ENCODE results near the gene DMRT1. TPM values are rescaled to one million over a fixed set of nuclear protein-coding genes. Genes with fewer than 3 reads are reported as not detected.

DMRT1 gene
- polyA plus RNA-seq, 4 donors = 0.05 TPM; not detected in 3

DNA sequence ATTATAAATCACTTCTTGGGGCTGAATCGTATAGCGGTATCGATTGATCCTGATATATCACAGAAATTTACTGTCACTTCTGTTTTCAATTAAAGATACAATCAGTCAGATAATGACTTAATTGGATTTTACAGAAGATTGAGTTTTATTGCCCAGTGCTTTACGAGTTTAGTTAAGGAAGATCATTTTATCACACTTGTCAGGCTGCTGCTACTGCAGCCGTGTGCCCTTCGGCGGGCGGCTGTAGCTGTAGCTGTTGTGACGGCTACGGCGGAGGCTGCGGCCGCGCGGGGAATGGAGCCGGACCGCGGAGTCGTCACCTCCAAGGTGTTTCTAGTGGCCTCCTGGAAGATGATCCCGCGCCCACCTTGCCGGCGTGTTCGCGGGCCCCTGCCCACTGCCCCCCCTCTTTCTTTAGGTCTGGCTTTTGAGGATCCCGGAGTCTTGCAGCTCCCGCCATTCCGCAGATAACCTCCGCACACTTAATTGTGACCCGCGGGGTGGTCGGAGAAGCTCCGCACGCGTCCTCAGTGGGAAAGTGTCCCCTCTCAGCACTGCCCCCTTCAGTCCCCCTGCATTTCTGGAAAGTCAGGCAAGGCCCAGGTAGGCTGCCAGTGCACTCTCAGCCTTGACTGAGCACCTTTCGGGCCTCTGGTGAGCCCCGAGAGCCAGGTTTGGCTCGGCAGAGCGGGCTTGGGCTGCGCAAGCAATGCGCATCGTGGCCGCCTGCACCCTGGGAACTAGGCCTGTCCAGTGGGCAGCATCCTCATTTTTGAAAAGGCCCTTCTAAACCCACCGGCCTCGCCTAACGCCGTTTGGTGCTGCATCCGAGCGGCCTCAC lies 128.0 kb downstream of the DMRT1 start:
- DNase-seq (ENCODE audit: low read depth in 4 of 4, low spot score in 3 of 4) = no peak

DNA sequence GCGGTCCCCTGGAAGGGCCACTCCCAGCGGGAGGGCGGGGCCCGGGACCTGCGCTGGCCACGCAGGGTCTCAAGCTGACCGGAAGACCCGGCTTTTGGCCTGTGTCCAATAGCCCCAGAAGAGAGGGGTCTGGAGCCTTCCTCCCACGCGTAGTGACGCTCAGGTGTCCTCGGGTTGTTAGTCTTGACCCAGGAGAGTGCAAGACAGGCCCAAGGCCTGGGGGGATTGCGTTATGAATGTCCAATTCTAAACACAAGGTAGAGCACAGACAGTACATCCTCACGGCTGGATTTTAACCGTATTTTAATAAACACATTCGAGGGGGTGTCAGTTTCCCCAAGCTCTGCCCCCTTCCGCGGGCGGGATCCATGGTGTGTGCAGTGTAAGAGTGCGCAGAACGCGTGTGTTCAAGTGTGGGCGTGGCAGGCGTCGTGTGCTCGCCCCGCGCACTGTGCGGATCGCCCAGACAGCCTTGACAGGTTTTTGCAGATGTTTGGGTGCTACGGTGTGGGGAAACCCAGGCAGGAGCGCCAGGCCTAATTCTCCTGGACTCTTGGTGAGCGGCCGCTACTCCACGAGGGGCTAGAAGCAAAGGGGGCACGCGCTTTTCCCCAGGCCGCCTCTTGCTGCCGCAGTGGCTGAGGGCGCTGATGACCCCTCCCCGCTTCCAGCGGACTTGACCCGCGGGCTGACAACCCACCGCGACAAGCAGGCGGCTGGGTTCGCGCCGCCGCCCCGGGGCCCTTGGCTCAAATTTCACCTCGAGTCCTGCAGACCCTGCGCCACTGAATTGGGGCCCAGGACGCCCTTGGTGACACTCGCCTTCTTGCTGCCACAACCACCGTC lies 128.9 kb downstream of the DMRT1 start:
- no peak for DNase-seq (ENCODE audit: low read depth in 4 of 4, low spot score in 3 of 4)

DNA sequence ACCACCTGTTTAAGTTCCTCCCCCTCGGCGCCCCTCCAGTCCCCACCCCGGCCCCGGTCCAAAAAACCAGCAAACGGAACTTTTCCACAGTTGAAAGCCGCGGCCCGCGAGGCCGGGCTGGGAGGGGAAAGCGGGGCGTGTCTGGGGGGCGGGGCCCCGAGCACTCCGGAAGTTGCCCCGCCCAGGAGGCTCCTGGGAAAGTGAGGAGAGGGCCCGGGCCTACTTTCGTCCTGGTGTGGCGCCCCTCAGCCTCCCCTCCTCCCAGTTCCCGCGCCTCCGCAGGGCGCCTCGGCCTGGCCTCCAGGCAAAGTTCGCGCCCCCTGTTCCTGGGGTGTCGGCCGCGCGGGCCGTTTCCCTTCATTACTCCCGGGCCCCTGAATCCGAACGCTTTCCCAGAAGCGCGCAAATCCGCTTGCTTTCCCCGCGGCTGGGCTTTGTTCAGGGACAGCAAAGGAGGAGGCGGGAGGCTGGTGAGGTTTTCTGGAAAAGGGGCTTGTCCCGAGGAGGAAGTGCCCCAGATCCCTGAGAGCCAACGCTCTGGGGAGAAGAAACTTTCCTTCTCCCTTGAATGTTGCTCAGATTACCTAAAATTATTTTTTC lies 130.5 kb downstream of the DMRT1 start:
- no peak for DNase-seq (ENCODE audit: low read depth in 4 of 4, low spot score in 3 of 4)

DNA sequence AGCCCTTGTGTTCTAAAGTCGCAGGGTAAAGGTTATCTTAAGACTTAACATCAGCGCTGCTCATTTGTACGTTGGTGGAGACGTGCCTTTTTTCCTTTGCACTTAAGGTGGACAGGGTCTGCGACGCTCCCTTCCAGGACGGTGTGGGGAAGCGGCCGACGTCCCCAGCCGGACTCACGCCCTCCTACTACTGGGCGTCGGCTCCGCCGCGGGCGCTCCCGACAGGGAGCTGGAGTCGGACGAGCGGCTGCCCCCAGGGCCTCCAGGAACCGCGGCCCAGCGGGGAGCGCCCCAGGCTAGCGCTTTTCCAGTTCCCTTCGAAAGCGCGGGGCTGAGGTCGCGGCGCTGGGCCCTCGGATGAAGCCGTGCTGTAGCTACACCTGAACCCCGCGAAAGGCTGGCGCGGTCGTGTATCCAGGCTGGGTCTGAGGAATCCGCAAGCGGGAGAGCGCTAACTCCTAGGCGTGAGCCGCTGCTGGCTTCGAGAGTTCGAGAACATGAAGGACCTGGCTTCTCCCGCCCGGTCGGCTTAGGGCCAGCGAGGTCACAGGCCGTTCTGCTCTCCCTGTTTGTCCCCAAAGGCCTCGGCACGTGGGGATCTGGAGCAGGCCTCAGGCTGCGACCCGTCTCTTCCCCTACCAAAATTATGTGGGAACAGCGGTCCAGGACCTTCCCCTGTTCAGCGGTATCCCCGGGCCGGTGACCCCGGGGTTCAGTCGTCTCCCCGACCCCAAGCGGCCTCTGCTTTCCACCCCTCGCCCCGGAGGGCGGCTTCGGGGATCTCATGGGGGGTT lies 131.2 kb downstream of the DMRT1 start:
- DNase-seq (ENCODE audit: low read depth in 4 of 4, low spot score in 3 of 4) = no peak

DNA sequence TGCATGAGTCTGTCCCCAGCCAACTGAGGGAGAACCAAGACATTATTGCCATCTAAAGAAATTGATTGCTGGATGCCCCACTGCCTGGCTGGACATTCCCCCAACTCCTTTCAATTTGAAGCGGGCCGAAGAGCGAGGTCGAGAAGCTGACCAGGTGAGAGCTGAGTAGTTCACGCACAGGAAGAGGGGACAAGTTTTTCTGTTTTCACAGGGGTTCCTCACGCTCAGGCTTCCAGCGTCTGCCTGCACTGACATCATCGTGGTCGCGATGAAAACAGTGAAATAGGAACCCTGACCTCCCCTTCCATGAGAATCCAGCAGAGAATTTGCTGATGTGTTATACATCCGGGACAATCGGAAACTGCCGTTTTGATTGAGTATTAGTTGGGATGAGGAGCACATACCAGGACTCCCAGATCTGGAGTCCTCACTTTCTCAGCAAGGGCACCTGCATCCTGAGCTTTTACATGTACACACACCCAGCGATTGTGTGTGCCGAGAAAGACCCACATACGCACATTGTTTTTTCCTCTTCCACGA lies 131.9 kb downstream of the DMRT1 start:
- no peak for DNase-seq (ENCODE audit: low read depth in 4 of 4, low spot score in 3 of 4)

DNA sequence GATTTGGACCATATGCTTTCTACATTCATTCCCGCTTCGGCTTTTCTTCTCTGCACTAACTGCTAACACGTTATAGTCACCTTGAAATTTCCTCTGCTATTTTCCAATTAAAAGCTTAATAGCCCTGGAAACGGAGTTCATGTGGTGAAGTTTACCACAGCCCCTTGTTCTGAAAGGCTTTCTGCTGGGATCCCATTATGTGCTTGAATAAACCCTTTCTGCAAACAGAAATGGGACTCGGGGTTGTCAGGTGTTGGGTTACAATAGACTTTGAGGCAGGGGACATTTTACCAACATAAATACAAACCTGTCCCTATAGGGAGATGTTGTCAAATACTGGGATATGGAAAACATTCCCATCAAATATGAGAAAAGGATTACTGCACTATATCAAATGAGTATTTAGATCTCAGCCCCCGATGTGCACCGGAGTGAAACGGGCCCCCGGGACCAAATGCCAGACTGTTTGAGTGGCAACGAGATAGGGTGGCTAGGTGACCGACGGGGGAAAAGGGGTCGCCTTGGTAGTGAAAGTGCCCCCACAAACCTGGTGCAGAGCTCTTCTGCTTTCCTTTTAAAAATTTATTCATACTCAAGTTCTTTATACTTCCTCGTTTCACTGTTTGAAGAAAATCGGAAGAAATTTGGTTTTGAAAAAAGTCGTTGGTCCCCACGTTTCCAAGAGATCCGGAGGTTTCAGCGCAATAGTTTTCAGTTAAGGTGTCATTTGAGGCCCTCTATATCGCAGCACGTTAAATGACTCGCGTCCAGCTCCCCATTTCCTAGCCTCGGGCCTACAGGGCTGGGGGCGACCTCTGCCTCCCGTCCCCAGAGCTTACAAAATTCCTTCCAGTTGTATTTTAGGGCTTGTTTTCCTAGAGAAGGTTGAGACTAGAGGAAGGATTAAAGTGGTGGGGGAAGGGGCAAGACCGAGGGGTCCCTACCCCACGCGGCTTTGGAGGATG lies 132.8 kb downstream of the DMRT1 start:
- DNase-seq (ENCODE audit: low read depth in 4 of 4, low spot score in 3 of 4) = no peak

DNA sequence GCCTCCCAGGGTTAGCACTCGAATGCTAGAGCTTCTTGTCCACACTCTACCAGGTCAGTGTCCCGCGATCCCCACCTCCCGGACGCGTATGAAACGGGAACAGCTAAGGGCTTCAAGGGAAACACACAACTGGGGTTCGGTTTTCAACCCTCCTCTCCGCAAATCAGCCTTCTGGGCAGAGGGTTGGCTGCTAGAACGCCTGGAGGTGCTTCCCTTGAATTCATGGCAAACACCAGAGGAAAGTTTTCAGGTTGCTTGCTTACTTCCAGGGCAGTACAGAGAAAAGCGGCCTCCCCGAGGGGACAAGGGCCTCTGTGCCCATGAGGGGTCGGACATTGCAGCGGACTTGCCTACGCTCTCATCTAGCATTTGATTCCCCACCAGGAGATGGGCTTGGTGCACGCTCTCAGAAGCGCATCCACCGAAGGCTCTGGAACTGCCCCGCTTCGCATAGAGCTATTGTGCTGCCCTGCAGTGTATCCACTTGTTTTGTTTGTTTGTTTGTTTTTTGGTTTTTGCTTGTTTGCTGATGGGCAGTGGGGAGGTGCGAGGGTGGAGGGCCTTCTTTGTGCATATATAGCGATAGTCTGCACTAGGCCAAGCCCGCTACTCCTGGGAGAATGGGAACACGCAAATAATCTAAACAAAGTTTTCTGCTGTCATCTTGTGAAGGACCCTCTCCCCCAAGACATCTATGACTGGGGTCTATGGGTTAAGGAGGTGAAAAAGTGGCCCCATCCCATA lies 133.7 kb downstream of the DMRT1 start:
- no peak for DNase-seq (ENCODE audit: low read depth in 4 of 4, low spot score in 3 of 4)

DNA sequence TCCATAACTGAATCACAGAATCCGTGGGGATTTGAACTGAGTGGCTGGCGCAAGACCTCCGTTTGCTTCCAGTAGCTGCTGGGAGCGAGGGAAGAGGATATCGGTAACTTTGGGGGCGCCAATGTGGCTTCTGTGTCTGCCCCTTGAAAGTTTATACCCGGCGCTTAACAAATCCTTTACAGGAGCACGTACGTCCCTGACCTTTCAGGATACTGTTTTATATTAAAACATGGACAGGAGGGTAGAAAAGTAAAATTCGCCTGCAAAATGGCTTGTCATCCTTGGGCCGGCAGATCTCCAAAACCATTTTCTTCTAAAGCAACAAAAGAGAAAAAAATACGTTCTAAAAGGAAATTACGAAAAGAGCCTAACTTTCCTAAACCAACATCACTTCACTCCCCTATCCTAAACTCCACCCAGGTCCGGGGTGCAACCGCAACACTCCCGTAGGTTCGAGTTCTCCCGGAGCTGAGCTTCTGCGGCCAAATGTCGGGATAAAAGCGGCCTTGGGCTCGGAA lies 134.3 kb downstream of the DMRT1 start:
- DNase-seq (ENCODE audit: low read depth in 4 of 4, low spot score in 3 of 4) = no peak

DNA sequence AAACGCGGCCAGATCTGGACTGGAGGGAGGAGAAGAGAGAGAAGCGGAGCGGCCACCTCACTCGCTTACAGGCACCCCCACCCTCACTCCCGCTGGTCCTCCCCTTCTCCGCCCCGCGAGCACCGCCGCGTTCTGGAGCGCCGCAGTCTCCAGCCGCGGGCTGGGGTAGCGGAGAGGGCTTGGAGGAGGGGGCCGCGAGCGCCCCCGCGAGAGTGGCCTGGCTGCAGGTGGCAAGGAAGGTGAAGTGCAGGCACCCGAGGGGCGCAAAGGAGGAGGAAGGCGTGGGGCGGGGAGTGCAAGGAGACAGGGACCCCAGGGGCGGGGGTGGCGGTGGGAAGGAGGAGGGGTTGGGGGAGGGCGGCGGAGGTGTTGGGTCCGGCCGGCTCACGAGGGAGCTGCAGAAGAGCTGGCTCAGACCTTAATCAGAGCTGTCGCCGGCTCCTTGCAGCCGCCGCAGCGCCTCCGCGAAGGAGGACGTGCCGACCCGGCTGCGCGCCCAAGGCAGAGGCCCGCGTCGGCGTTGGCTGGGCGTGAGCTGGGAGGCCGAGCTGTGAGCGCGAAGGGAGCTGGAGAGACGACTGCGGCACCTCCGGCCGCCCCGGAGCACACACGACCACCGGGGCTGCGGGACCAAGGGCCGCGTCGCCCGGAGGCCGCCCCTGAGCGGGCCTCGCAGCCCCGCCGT lies 134.9 kb downstream of the DMRT1 start, which contains the start of gene DMRT3:
Gene DMRT3 (plus strand): TSS at position 398 of the 685 bp plus-strand sequence. CDS start 347 bp downstream, outside the sequence.
- no peak for DNase-seq (ENCODE audit: low read depth in 4 of 4, low spot score in 3 of 4)

DNA sequence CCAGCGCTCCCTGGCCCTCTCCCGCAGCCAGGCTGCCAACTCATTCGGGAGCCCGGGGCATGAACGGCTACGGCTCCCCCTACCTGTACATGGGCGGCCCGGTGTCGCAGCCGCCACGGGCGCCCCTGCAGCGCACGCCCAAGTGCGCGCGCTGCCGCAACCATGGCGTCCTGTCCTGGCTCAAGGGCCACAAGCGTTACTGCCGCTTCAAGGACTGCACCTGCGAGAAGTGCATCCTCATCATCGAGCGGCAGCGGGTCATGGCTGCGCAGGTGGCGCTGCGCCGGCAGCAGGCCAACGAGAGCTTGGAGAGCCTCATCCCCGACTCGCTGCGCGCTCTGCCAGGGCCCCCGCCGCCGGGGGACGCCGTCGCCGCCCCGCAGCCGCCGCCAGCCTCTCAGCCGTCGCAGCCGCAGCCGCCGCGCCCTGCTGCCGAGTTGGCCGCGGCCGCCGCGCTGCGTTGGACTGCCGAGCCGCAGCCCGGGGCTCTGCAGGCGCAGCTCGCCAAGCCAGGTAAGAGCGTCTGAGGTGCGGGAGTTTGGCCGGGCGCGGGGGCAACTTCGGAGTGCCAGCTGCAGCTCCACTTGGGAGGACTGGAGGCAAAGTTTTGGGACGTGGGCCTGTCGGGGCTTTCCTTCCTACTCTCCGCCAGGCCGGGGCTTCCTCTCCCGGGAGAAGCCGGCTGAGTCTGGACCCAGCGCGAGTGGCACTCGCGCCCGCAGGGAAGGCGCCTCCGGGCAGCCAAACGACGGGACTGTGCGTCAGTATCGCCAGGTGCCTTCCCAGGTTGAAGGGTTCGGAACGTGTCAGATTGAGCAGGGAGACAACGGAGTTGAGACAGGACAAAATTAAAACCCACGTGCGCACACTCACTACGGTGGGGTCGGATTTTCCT lies 135.7 kb downstream of the DMRT1 start:
- DNase-seq (ENCODE audit: low read depth in 4 of 4, low spot score in 3 of 4) = no peak

DNA sequence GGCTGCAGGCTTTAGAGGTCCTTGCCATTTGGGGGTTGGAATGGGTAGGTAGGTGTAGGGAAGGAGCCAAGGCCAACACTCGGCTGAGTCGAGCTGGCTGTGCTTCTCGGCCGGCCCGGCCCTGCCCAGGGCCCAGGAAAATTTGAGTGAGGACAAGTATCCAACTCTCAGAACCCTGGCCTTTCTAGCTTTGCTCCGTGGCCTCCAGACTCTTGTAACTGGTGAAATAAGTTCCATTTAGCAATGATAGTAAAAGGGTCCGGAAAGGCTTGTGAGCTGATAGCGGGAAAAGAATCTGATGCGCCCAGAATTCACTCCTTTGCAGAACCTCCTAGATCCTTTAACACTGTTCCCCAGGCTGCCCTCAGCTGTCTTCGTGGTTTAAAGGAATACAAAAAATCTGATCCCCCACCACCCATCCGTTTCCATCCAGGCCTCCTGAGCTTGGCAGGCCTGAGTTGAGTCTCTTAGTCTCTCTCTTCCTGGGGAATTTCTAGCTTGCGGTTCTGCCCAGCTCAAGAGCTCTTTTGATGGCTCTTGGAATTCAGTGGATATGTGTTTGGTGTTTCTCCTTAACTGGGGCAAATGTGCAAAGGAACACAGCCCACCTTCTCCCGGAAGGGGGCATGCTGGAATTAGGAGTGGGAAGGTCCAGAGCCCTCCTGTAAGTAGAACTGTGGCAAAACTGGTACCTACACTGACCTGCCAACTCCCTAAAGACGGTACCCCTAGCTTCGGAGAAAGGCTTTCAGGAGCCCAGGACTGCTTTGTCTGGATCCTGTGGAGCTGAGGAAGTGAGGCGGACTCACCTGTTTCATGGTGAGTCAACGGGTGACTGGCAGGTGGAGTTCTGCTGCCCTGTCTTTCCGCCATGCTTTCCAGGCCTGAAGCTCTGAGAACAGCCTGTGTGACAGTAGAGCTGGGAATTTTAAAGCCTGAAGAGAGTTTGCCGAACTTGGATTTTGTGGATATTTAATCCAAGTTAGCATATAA lies 136.6 kb downstream of the DMRT1 start:
- no peak for DNase-seq (ENCODE audit: low read depth in 4 of 4, low spot score in 3 of 4)

DNA sequence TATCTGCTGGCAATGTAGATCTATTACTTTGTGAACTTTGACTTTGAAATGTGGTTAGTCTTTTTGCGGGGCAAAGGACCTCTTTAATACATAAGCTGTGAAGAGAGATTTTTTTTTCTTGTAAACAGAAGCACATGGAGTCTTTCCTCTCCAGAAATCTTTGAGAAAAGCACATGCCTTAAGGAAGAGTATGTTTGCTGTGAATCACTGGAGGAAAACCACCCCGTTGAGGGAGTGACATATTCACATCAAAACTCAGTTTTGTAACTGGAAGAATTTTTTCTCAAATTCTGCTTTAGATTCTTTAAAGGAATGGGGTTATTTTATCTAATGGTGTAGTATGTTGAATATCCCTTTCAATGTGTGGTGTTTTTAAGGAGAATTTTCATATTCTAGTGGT lies 138.5 kb downstream of the DMRT1 start:
- DNase-seq (ENCODE audit: low read depth in 4 of 4, low spot score in 3 of 4) = no peak

DNA sequence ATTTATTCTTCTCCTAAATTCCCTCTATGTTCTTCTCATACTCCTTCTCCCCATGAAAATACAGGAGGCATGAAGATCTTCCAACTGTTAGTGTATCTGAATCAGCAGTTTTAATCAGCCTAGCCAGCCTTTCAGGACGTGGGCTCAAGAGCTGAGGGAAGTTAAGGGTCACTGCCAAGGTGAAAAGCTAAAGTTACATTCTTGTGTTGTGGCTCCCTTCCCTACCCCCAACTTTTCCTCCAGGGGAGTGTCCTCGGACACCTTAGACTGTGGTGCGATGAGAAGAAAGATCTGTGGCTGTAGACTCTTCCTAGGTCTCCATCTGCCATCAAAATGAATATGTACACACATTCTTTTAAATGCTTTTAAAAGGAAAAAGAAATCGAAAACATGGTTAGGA lies 139.1 kb downstream of the DMRT1 start:
- no peak for DNase-seq (ENCODE audit: low read depth in 4 of 4, low spot score in 3 of 4)

DNA sequence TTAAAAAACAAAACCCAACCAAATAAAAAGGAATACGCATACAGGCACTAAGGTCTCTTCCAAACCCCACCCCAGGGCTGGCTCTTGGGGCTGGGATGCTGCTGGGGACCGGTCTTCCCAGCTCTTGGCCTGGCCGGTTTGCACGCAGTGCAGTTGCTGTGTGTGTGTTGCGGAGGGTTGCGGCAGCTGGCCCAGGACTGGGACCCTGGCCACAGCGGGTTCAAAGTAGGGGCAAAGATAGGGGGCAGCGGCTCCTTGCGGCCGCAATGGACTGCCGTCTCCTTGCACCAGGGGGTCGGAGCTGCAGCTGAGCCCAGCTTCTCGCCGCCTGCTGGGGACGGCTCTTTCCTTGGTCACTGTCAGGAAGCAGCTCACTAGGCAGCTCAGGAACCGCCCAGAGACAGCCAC lies 140.0 kb downstream of the DMRT1 start:
- no peak for DNase-seq (ENCODE audit: low read depth in 4 of 4, low spot score in 3 of 4)
